ENCODE measurements around the gene TARBP1. TPM values are rescaled to one million over a fixed set of nuclear protein-coding genes. Genes with fewer than 3 reads are reported as not detected.

The TARBP1 gene
- total and polyA plus RNA-seq, 2 of the 4 experiments (the other 2 are of a cell fraction): 10.6 to 17.7 TPM

DNA sequence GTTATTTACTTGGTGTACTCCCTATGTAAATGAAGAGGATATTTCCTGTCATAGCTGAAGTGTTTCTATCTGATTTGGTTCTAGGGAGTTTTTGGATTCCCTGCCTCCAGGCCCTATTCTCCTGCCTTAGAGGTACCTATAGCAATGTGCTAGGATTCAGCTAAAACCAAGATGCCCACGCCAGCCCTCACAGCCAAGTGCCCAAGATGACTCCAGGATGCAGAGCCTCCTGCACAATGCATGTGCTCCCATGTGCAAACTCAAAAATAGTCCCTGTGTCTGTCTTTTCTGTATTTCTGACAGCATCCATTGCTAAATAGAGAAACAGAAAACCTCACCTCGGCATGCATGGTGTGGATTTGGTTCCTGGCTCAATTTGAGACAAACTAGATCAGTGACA lies 887 bp upstream of the TARBP1 start:
- TF ChIP-seq MAZ (IDR thresholded peaks at IDR 0.05; ENCODE audit: borderline replicate concordance, low read depth, low read length) (no peak), BHLHE40 (IDR thresholded peaks at IDR 0.05; ENCODE audit: low read depth, low read length) (no peak), FOS (IDR thresholded peaks at IDR 0.05; ENCODE audit: low read depth, low read length) (no peak), MXI1 (IDR thresholded peaks at IDR 0.05; ENCODE audit: borderline replicate concordance, low read depth, low read length) (no peak)
- DNase-seq (no peak), ATAC-seq (ENCODE audit: low read depth) (no peak)
- intact Hi-C loops (cut with micrococcal nuclease): loop anchor here (2.0 to 10.0 kb wide), 3 partner anchors 158 to 1155 kb away; no protein-coding TSS in a partner anchor
- Histone ChIP-seq H4K5ac (ENCODE audit: low read depth, low read length) (no peak overlapping the region), H3K79me1 (ENCODE audit: low read depth in 1 of 2, low read length in 2 of 2) (peaks cover 0 to 11% of the 10 kb centered on the region in 2 experiments; a peak in 2 of 4 replicates), H4K20me1 (ENCODE audit: insufficient read depth, low read length) (no peaks in the 10 kb centered on the region; the same call in 1 of the 2 replicates), H3K18ac (ENCODE audit: low read depth, low read length) (no peak overlapping the region), H2BK120ac (ENCODE audit: low read depth, low read length) (no peak overlapping the region), H2AFZ (replicated peaks; ENCODE audit: low read length, poor library complexity) (no peak overlapping the region), H3K27me3 (ENCODE audit: control insufficient read depth, insufficient read depth, low read length) (0 out of 2 replicates have a peak, but pooled peaks cover 2% of the 10 kb centered on the region), H3K4ac (ENCODE audit: low read depth, low read length) (no peak overlapping the region), H3K23ac (ENCODE audit: low read depth, low read length) (no peak overlapping the region), H3K56ac (ENCODE audit: extremely low read depth, insufficient read depth, low read length) (no peak overlapping the region), H2AK9ac (replicated peaks; ENCODE audit: low read depth, low read length, poor library complexity) (no peak overlapping the region), H4K8ac (ENCODE audit: low read depth in 2 of 2, low read length in 2 of 2) (no peak overlapping the region), H2BK15ac (ENCODE audit: low read depth, low read length) (no peak overlapping the region), H3K9ac (ENCODE audit: low read depth, low read length) (no peak overlapping the region), H3K36me3 (ENCODE audit: control insufficient read depth, insufficient read depth, low read length) (no peaks in the 10 kb centered on the region), H2AK5ac (ENCODE audit: low read depth, low read length) (no peak overlapping the region), H3K4me2 (ENCODE audit: low read depth, low read length) (no peak overlapping the region), H3K9me3 (ENCODE audit: control insufficient read depth, insufficient read depth, low read length) (no peaks in the 10 kb centered on the region), H3K9me1 (ENCODE audit: insufficient read depth, low read length) (no peaks in the 10 kb centered on the region; the same call in none of the 2 replicates), H2BK20ac (ENCODE audit: low read depth, low read length) (no peak overlapping the region), H2BK5ac (ENCODE audit: low read depth, low read length, poor library complexity, severe bottlenecking) (no peak overlapping the region), H3K4me3 (ENCODE audit: insufficient read depth, low read depth, low read length) (no peak overlapping the region), H3K27ac (ENCODE audit: insufficient read depth, low read length) (no peak overlapping the region), H4K91ac (ENCODE audit: insufficient read depth, low read depth, low read length) (no peak overlapping the region), H3K4me1 (ENCODE audit: control insufficient read depth, insufficient read depth, low read length) (peaks cover 2% of the 10 kb centered on the region; the same call in 1 of the 2 replicates), H3K14ac (replicated peaks; ENCODE audit: low read depth, low read length) (no peak overlapping the region)
- 40% methylated on average over 1 of the region's 2 CpGs; no CpG with 5 or more reads in 1 of the 2 experiments for WGBS, 2 experiments (ENCODE audit: extremely low coverage in 2 of 2, insufficient read length in 1 of 2)
- ChIA-PET POLR2A (ENCODE audit: unreplicated experiment) (no interaction called here), CTCF (no interaction called here)
- no TSS peak for BruUV-seq (replicated peaks)
- dilution Hi-C loops (cut with HindIII; ENCODE audit: low sequenced_read_pairs, unreplicated experiment): no loop called here
- in situ Hi-C loops (cut with MboI; ENCODE audit: low sequenced_read_pairs): loop anchor here (25.0 kb wide), 1 partner anchor 382 kb away; no protein-coding TSS in a partner anchor

Data from IMR-90 (cell line).